NT2/D1 (cell line): ENCODE data around the gene OGFR.

Source experiments
- DNase-seq: peaks from one replicate; pipeline ENCODE4 v3.0.0-alpha.2; 2011; ENCODE audit warnings: low read depth, low spot score
- H3K27me3 ChIP-seq: 2 replicates; pipeline ENCODE4 v1.6.0; 2011; ENCODE audit warnings: mild to moderate bottlenecking; ENCODE audit not compliant: insufficient read length, insufficient read depth
- H3K36me3 ChIP-seq: 2 replicates; pipeline ENCODE4 v1.6.1; 2011; ENCODE audit warnings: mild to moderate bottlenecking, low read length, mixed read lengths; ENCODE audit not compliant: insufficient read depth, insufficient read length
- H3K4me1 ChIP-seq: 2 replicates; pipeline ENCODE4 v1.5.1; 2011; ENCODE audit not compliant: insufficient read depth, insufficient read length
- H3K4me3 ChIP-seq: 2 replicates; pipeline ENCODE4 v1.5.1; 2011; ENCODE audit warnings: low read depth; ENCODE audit not compliant: insufficient read length
- H3K9ac ChIP-seq: 2 replicates; pipeline ENCODE4 v1.6.0; 2011; ENCODE audit warnings: low read depth; ENCODE audit not compliant: insufficient read length
- H3K9me3 ChIP-seq: 2 replicates; pipeline ENCODE4 v1.5.1; 2011; ENCODE audit warnings: mild to moderate bottlenecking, low read length; ENCODE audit not compliant: insufficient read depth
- SUZ12 ChIP-seq: IDR thresholded peaks from 2 replicates; pipeline ENCODE4 v1.6.1; 2011; ENCODE audit not compliant: insufficient read length, insufficient read depth; ENCODE audit errors: extremely low read depth
- YY1 ChIP-seq: IDR thresholded peaks from 2 replicates; pipeline ENCODE4 v1.6.1; 2011; ENCODE audit not compliant: insufficient read length, insufficient read depth
- ZNF274 ChIP-seq: IDR thresholded peaks from 2 replicates; pipeline ENCODE4 v1.6.1; 2011; ENCODE audit warnings: mild to moderate bottlenecking, low read depth, low read length

Gene OGFR

GRCh38 chr20:62811720-62812119 is 7.1 kb downstream of the OGFR start:
- Histone ChIP-seq H3K36me3 (peaks cover 73% of the 10 kb centered on the region), H3K9me3 (no peaks in the 10 kb centered on the region), H3K4me3 (no peak overlapping the region), H3K4me1 (peaks cover 23% of the 10 kb centered on the region), H3K9ac (no peak overlapping the region), H3K27me3 (no peaks in the 10 kb centered on the region)
- no peak for DNase-seq
- TF ChIP-seq SUZ12 (no peak), ZNF274 (no peak), YY1 (no peak)

GRCh38 chr20:62812181-62812906 is 7.7 kb downstream of the OGFR start:
- DNase-seq, result no peak
- no peak overlapping the region for H3K4me3 ChIP-seq
- H3K9me3 ChIP-seq, result no peaks in the 10 kb centered on the region
- TF ChIP-seq ZNF274 (no peak), SUZ12 (no peak), YY1 (no peak)
- peaks cover 67% of the 10 kb centered on the region for H3K36me3 ChIP-seq
- no peaks in the 10 kb centered on the region for H3K27me3 ChIP-seq
- H3K4me1 ChIP-seq, result peaks cover 23% of the 10 kb centered on the region
- H3K9ac ChIP-seq, result no peak overlapping the region

GRCh38 chr20:62812907-62813200 is 8.2 kb downstream of the OGFR start:
- H3K27me3 ChIP-seq, result no peaks in the 10 kb centered on the region
- no peak overlapping the region for H3K9ac ChIP-seq
- H3K36me3 ChIP-seq, result peaks cover 62% of the 10 kb centered on the region
- DNase-seq, result no peak
- TF ChIP-seq ZNF274 (no peak), YY1 (no peak), SUZ12 (no peak)
- no peak overlapping the region for H3K4me3 ChIP-seq
- no peaks in the 10 kb centered on the region for H3K9me3 ChIP-seq
- H3K4me1 ChIP-seq, result peaks cover 20% of the 10 kb centered on the region

DNA sequence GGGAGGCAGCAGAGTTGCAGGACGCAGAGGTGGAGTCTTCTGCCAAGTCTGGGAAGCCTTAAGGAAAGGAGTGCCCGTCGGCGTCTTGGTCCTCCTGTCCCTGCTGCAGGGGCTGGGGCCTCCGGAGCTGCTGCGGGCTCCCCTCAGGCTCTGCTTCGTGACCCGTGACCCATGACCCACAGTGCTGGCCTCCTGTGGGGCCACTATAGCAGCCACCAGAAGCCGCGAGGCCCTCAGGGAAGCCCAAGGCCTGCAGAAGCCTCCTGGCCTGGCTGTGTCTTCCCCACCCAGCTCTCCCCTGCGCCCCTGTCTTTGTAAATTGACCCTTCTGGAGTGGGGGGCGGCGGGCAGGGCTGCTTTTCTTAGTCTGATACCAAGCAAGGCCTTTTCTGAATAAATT is 9.0 kb downstream of the OGFR start:
- H3K36me3 ChIP-seq, result peaks cover 56% of the 10 kb centered on the region
- no peak for DNase-seq
- TF ChIP-seq SUZ12, result no peak
- TF ChIP-seq ZNF274, result no peak
- no peak for TF ChIP-seq YY1
- no peak overlapping the region for H3K9ac ChIP-seq
- H3K4me3 ChIP-seq, result no peak overlapping the region
- H3K27me3 ChIP-seq, result no peaks in the 10 kb centered on the region
- peaks cover 21% of the 10 kb centered on the region for H3K4me1 ChIP-seq
- H3K9me3 ChIP-seq, result no peaks in the 10 kb centered on the region

DNA sequence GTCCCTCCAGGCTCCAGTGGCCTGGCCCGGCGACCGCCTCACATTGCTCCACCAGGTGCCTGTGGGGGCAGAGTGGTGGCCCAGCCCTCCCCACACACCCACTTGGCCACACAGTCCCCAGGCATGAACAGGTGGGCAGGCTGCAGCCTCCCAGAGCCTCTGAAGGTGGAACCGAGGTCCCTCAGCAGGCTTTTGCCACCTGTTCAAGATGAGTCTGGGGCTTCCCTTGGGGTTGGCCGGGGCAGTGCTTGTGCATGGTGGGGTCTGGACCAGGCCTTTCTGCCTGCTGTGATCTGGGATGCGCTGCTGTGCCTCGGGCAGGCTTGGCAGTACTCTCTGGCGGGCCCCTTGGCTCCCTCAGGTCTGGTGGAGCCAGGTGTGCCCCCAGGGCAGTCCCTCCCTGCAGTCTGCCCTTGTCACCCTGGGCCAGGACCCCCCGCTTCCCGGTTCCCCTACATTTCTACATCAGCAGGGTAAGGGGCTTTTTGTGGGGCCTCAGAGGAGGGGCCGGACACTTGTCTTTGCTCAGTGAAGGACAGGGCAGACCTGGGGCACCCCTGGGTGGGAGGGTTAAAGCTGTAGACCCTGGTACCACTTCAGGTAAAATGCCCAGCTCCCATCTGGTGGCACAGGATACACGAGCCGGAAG is 9.5 kb downstream of the OGFR start:
- Histone ChIP-seq H3K4me3 (no peak overlapping the region), H3K36me3 (peaks cover 58% of the 10 kb centered on the region), H3K9me3 (no peaks in the 10 kb centered on the region), H3K9ac (no peak overlapping the region), H3K4me1 (peaks cover 24% of the 10 kb centered on the region), H3K27me3 (no peaks in the 10 kb centered on the region)
- TF ChIP-seq SUZ12 (no peak), ZNF274 (no peak)
- no peak for DNase-seq

DNA sequence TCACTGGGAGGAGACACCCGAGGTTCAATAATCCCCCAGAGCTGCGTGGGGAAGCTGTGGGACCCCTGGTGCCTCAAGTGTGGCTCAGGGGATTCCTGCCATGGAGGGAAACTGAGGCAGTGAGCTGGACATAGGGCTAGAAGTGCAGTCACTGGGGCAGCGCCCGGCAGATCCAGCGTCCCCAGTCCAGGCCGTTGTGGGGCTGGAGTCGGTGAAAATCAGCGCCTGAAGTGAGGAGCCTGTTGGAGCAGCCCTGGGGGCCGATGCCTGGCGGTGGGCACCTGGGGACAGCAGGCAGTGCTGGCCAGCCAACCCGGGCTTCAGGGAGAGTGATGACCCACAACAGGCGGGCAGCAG is 10.1 kb downstream of the OGFR start:
- H3K9ac ChIP-seq, result peak overlapping the region; percentile 94
- no peaks in the 10 kb centered on the region for H3K9me3 ChIP-seq
- TF ChIP-seq YY1, result no peak
- TF ChIP-seq ZNF274, result no peak
- no peak for TF ChIP-seq SUZ12
- H3K36me3 ChIP-seq, result peaks cover 58% of the 10 kb centered on the region
- peaks cover 29% of the 10 kb centered on the region for H3K4me1 ChIP-seq
- H3K4me3 ChIP-seq, result no peak overlapping the region
- DNase-seq, result no peak
- no peaks in the 10 kb centered on the region for H3K27me3 ChIP-seq

GRCh38 chr20:62815066-62815991 is 10.7 kb downstream of the OGFR start:
- Histone ChIP-seq H3K27me3 (no peaks in the 10 kb centered on the region), H3K36me3 (peaks cover 58% of the 10 kb centered on the region), H3K4me3 (peak overlapping the region; percentile 78), H3K9ac (peak overlapping the region; percentile 94), H3K9me3 (no peaks in the 10 kb centered on the region), H3K4me1 (peaks cover 35% of the 10 kb centered on the region)
- TF ChIP-seq YY1 (no peak), SUZ12 (no peak), ZNF274 (no peak)
- DNase-seq, result no peak
